Measurements from ENCODE around the gene ZBTB42. TPM values are rescaled to one million over a fixed set of nuclear protein-coding genes. Genes with fewer than 3 reads are reported as not detected.

Gene ZBTB42
- total and polyA plus RNA-seq, 2 of the 4 experiments (the other 2 are of a cell fraction), result 1.3 to 2.3 TPM

DNA sequence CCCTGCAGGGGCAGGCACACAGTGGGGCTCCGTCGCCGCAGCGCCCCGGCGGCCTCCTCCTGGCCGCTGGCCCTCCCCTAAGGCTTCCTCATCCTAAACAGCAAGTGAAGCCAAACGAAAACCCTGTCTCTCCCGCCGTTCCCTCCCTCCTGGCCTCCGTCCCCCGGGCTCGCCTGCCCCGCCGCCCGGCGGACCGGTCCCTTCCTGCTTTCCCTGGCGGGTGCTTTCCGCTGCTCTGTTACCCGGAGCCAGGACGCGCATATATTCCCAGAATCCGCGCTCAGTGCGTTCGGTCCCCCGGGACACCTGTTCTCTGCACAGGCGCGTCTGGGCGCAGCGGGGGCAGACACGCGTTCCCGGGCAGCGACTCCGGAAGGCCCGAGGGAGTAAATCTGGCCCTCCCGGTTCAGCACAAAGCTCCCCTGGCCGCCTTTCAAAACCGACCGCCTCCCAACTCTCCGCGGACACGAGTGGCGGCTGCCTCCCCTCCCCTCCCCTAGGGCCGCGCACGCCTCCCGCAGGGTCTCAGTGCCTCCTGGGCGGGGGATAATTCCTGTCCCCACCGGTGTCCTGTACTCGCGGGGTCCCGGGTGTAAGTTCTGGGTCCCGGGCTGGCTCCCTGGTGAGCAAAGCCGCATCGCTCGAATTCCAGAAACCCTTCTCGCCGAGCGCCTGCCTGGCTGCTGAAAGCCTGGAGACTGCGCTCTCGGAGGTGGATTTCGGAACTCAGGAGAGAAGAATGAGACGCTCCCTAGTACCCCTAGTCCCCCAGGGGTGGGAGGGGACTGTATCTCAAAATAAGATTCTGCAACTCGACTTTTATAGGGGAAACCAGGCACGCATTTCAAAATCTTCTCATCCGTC, 42.8 kb downstream of the ZBTB42 start:
- Histone ChIP-seq H2AK9ac (replicated peaks; ENCODE audit: low read depth, low read length, poor library complexity) (no peak overlapping the region), H3K4me1 (ENCODE audit: control insufficient read depth, insufficient read depth, low read length) (no peaks in the 10 kb centered on the region; the same call in 1 of the 2 replicates), H3K36me3 (ENCODE audit: control insufficient read depth, insufficient read depth, low read length) (no peaks in the 10 kb centered on the region), H4K8ac (ENCODE audit: low read depth in 2 of 2, low read length in 2 of 2) (no peak overlapping the region), H2BK20ac (ENCODE audit: low read depth, low read length) (no peak overlapping the region), H2BK15ac (ENCODE audit: low read depth, low read length) (no peak overlapping the region), H3K27me3 (ENCODE audit: control insufficient read depth, insufficient read depth, low read length) (peaks cover 58% of the 10 kb centered on the region), H3K4ac (ENCODE audit: low read depth, low read length) (no peak overlapping the region), H3K14ac (replicated peaks; ENCODE audit: low read depth, low read length) (no peak overlapping the region), H2AK5ac (ENCODE audit: low read depth, low read length) (no peak overlapping the region), H2BK120ac (ENCODE audit: low read depth, low read length) (no peak overlapping the region), H3K23ac (ENCODE audit: low read depth, low read length) (no peak overlapping the region), H3K56ac (ENCODE audit: extremely low read depth, insufficient read depth, low read length) (no peak overlapping the region), H3K18ac (ENCODE audit: low read depth, low read length) (no peak overlapping the region), H3K79me1 (ENCODE audit: low read depth in 1 of 2, low read length in 2 of 2) (no peaks in the 10 kb centered on the region), H2AFZ (replicated peaks; ENCODE audit: low read length, poor library complexity) (peak overlapping the region; percentile 67), H3K4me2 (ENCODE audit: low read depth, low read length) (peak overlapping the region; percentile 53; the same call in 1 of the 2 replicates), H4K5ac (ENCODE audit: low read depth, low read length) (no peak overlapping the region), H2BK5ac (ENCODE audit: low read depth, low read length, poor library complexity, severe bottlenecking) (no peak overlapping the region), H3K4me3 (ENCODE audit: insufficient read depth, low read depth, low read length) (no peak overlapping the region), H4K91ac (ENCODE audit: insufficient read depth, low read depth, low read length) (no peak overlapping the region), H3K9me3 (ENCODE audit: control insufficient read depth, insufficient read depth, low read length) (peaks cover 5% of the 10 kb centered on the region), H3K9ac (ENCODE audit: low read depth, low read length) (no peak overlapping the region), H3K9me1 (ENCODE audit: insufficient read depth, low read length) (no peaks in the 10 kb centered on the region), H3K27ac (ENCODE audit: insufficient read depth, low read length) (no peak overlapping the region), H4K20me1 (ENCODE audit: insufficient read depth, low read length) (no peaks in the 10 kb centered on the region; the same call in 1 of the 2 replicates)
- no TSS peak for BruUV-seq (replicated peaks)
- ChIA-PET CTCF (no interaction called here), POLR2A (ENCODE audit: unreplicated experiment) (no interaction called here)
- 2% methylated on average over 9 of the region's 69 CpGs; no CpG with 5 or more reads in 1 of the 2 experiments for WGBS, 2 experiments (ENCODE audit: extremely low coverage in 2 of 2, insufficient read length in 1 of 2)
- intact Hi-C loops (cut with micrococcal nuclease), result no loop called here
- in situ Hi-C loops (cut with MboI; ENCODE audit: low sequenced_read_pairs), result no loop called here
- dilution Hi-C loops (cut with HindIII; ENCODE audit: low sequenced_read_pairs, unreplicated experiment), result no loop called here
- ATAC-seq (ENCODE audit: low read depth) (peak; percentile 66), DNase-seq (no peak)
- TF ChIP-seq MXI1 (IDR thresholded peaks at IDR 0.05; ENCODE audit: borderline replicate concordance, low read depth, low read length) (no peak), POLR2A (IDR thresholded peaks at IDR 0.05; ENCODE audit: low read depth, low read length) (no peak), RCOR1 (IDR thresholded peaks at IDR 0.05; ENCODE audit: insufficient replicate concordance, low read length) (no peak), CEBPB (IDR thresholded peaks at IDR 0.05; ENCODE audit: low read depth, low read length) (no peak), NFE2L2 (IDR thresholded peaks at IDR 0.05; ENCODE audit: low read depth, low read length) (no peak), CHD1 (IDR thresholded peaks at IDR 0.05; ENCODE audit: low read depth, low read length) (no peak), SMC3 (IDR thresholded peaks at IDR 0.05; ENCODE audit: low read depth, low read length) (no peak), MAFK (IDR thresholded peaks at IDR 0.05; ENCODE audit: low read depth, low read length) (no peak), MAZ (IDR thresholded peaks at IDR 0.05; ENCODE audit: borderline replicate concordance, low read depth, low read length) (no peak), ELK1 (IDR thresholded peaks at IDR 0.05; ENCODE audit: borderline replicate concordance, low read depth, low read length) (no peak), RAD21 (IDR thresholded peaks at IDR 0.05; ENCODE audit: low read length) (no peak), FOS (IDR thresholded peaks at IDR 0.05; ENCODE audit: low read depth, low read length) (no peak), USF2 (IDR thresholded peaks at IDR 0.05; ENCODE audit: low read depth, low read length) (no peak), BHLHE40 (IDR thresholded peaks at IDR 0.05; ENCODE audit: low read depth, low read length) (no peak)
- TF ChIP-seq, protein P1, sequence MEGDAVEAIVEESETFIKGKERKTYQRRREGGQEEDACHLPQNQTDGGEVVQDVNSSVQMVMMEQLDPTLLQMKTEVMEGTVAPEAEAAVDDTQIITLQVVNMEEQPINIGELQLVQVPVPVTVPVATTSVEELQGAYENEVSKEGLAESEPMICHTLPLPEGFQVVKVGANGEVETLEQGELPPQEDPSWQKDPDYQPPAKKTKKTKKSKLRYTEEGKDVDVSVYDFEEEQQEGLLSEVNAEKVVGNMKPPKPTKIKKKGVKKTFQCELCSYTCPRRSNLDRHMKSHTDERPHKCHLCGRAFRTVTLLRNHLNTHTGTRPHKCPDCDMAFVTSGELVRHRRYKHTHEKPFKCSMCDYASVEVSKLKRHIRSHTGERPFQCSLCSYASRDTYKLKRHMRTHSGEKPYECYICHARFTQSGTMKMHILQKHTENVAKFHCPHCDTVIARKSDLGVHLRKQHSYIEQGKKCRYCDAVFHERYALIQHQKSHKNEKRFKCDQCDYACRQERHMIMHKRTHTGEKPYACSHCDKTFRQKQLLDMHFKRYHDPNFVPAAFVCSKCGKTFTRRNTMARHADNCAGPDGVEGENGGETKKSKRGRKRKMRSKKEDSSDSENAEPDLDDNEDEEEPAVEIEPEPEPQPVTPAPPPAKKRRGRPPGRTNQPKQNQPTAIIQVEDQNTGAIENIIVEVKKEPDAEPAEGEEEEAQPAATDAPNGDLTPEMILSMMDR (conservative IDR thresholded peaks at IDR 0.05; ENCODE audit: low read depth, low read length), result no peak
